Measurements from ENCODE around the gene LSS.
"Not testable (repeated sequence)": the region's sequence is repeated elsewhere in the genome, so short reads cannot be mapped to it uniquely, and the experiment has no call there.

Gene LSS

GRCh38 chr21:46151261-46151988 is 77.1 kb downstream of the LSS start:
- DNase-seq: no peak

GRCh38 chr21:46150491-46151121 is 78.0 kb downstream of the LSS start:
- DNase-seq: no peak

DNA sequence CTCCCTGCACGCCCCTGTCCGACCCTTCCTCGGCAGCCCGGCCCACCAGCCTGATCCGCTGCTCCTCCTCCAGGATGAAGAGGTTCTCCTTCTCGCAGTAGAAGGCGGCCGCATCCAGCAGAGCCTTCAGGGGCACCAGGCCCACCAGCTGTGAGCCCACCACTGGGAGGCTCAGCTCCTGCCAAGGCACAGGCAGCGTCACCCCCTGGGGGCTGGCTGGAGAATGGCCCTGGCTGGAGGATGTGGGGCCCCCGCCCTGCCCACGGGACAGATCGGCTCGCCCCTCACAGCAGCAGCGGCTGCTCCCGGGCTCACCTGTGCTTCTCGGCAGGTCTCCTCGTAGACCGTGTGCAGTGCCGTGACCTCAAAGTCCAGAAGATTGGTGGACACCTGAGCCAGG is 78.5 kb downstream of the LSS start:
- DNase-seq: no peak

GRCh38 chr21:46149205-46149901 is 79.2 kb downstream of the LSS start:
- no peak for DNase-seq

DNA sequence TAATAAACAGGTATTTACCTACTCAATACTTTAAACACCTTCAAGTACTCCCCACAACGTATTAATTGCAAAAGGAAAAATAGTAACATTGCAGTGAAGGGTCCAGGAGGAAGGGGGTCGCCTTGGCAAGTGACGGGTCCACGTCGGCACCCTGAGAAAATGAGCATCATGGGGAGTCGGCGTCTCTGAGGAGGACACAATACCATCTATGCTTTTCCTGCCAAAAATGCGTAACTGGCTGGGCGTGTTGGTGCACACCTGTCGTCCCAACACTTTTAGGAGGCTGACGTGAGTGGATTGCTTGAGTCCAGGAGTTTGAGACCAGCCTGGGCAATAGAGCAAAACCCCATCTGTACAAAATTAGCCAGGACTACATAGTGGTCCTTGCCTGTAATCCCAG is 80.5 kb downstream of the LSS start:
- DNase-seq: no peak

- not testable (repeated sequence) for DNase-seq
Measured at GRCh38 chr21:46147429-46147828, 81.1 kb downstream of the LSS start.

DNA sequence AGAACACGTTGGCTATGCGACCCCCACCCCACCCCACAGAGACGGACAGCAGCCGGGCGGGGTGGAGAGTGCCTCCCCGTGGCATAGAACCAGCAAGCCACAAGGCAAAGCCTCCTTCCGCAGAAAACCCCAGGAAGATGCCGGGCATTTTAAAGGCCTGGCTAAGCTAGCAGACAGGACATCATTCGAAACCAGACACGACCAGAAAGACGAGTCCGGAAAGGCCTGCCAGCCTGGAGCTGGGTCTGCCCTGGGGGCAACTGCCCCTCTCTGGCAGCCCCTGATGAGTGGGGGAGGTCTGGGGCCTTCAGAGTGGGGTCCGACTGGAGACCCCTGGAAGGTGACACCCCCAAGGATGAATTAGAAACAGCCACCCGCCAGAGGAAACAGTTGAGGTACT is 81.7 kb downstream of the LSS start:
- DNase-seq: no peak

DNA sequence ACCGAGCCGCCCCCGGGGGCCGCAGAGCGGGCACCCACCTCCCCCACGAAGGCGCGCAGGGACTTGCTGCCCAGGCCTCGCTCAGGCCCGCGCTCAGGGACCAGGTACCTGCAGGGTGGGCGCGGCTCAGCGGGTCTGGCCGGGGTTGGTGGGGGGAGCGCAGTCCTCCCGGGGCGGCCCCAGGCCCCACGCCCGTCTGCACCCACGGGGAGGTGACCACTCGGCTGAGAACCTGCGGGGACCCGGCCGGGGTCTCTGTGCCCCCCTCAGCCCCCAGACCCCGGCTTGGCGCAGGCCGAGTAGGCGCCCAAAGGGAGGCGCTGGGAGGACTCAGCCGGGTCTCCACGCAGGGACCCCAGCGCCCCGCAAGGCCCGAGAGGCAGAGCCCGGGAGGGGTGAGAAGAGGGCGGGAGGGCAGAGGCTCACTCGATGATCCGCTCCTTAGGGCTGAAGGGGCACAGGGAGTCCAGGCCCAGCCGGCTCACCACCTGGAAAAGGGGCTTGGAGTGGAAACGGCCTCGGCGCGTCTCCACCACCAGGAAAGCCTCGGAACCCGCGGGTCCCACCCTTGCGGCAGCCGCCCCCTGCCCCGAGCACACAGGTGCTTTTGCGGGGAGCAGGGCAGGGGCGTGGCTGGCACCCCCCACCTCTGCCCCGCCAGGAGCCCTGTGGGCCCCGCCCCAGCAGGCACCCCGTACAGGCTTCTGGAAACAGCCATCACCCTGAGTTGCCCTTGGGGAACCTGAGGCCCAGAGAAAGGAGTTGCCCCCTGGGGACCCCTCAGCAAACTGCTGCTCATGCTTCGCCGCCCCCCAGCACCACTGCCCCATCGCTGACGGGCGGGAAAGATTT is 82.5 kb downstream of the LSS start:
- no peak for DNase-seq

GRCh38 chr21:46145159-46145839 is 83.3 kb downstream of the LSS start:
- DNase-seq: no peak

DNA sequence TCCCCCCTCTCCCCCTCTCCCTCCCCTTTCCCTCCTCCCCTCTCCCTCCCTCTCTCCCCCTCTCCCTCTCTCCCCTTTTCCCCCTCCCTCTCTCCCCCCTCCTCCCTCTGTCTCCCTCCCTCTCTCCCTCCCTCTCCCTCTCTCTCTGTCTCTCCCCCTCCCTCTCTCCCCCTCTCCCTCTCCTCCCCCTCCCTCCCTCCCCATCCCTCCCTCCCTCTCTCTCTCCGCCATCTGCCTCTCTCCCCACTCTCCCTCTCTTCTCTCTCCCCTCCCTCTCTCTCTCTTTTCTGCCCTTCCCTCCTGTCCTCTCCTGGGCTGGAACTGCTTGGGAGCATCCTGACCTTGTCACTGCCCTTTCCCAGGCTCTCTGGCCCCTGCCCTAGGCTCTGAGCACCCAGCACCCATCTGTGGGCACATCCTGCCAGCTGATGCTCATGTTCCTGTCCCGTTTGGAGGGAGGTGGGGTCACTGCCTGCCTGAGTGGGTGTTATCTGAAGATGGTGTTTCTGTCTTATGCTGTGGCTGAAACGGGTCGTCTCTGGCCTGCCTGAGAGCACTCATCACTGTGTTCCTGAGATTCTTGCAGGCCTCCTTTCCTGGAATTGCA is 84.0 kb downstream of the LSS start:
- DNase-seq: no peak

DNA sequence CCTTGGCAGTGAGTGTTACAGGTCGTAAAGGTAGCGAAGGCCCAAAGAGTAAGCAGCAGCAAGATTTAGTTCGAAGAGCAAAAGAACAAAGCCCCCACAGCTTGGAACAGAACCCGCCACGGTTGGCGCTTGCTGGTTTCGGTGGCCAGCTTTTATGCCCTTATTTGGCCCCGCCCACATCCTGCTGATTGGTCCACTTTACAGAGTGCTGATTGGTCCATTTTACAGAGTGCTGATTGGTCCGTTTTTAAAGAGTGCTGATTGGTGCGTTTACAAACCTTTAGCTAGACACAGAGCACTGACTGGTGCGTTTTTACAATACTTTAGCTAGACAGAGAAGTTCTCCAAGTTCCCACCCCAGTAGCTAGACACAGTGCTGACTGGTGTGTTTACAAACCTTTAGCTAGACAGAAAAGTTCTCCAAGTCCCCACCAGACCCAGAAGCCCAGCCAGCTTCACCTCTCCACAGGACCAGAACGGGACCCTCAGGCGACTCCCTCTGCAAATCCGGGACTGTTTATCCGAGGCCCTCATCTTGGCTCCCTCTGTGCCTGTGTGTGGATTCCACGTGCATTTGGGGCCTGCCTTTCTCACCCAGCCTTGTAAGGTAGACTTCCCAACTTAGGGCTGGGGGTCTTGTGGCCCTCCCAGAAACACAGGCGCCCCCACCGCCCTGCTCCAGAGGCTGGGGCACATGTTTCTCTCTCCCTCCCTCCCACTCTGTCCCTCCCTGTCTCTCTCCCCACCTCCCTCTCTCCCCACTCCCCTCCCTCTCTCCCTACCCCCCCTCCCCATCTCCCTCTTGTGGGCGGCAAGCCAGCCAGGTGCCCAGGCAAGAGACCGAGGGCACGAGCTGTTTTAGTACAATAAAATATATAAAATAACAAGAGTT is 85.7 kb downstream of the LSS start:
- DNase-seq: no peak

DNA sequence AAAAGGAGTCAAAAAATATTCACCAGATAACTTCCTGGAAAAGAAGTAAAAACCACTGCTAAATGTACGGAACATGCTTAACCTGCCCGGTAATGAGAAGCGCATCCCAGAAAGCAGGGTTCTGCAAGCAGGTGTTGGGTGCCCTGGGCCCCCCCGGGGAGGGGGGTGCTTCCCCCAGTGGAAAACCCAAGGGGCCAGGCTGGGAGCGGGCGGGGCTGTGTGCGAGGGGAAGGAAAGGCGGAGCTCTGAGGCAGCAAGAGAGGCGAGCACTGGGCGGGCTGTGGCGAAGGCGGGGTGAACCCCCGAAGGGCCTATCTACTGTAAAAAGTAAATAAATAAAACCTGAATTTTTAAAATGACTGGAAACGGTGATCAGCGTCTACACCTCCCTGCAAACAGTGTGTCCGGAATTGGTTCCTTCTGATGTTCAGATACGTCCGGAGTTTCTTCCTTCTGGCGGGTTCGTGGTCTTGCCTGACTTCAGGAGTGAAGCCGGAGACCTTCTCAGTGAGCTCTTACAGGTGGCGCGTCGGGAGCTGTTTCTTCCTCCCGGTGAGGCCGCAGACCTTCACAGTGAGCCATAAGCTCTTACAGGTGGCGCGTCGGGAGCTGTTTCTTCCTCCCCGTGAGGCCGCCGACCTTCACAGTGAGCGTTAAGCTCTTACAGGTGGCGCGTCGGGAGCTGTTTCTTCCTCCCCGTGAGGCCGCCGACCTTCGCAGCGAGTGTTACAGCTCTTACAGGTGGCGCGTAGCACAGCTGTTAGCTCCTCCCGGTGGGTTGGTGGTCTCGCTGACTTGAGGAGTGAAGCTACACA is 86.6 kb downstream of the LSS start:
- no peak for DNase-seq

DNA sequence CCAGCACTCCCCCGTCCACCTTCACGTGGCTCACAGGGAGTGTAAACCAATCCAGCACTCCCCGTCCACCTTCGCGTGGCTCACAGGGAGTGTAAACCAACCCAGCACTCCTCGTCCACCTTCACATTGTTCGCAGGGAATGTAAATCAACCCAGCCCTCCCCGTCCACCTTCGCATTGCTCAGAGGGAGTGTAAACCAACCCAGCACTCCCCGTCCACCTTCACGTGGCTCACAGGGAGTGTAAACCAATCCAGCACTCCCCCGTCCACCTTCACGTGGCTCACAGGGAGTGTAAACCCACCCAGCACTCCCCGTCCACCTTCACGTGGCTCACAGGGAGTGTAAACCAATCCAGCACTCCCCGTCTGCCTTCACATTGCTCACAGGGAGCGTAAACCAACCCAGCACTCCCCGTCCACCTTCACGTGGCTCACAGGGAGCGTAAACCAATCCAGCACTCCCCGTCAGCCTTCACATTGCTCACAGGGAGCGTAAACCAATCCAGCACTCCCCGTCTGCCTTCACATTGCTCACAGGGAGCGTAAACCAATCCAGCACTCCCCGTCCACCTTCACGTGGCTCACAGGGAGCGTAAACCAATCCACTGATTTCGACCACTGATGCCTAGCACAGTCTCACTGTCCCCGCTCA is 88.1 kb downstream of the LSS start:
- DNase-seq: not testable (repeated sequence)

DNA sequence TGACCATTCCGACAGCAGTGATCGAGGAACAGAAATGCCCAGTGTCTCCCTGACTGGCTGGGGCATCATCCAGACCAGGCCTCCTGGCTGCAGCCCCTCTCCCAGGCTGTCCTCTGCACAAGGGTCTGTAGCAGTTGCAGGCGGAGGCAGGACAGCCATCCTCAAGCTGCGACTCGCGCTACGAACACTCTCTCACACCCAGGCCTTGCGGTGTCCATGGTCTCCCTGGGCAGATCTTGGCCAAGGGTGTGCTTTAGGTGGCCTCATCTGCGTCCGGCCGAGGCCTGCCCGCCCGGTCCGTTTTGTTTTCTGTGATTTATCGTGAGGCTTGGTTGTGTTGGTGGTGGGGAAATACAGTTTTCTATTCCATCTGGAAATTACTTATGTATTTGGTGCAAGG is 88.9 kb downstream of the LSS start:
- no peak for DNase-seq

GRCh38 chr21:46138383-46138970 is 90.1 kb downstream of the LSS start:
- DNase-seq: no peak

Measured in kidney glomerular epithelial cell (primary cell).